Astrocyte of the cerebellum (primary cell): ENCODE measurements around the gene SARS1.

Source experiments
- DNase-seq: peaks from one replicate; pipeline ENCODE4 v3.0.0-alpha.2; 2011; ENCODE audit warnings: low read depth
- H3K4me3 ChIP-seq: 2 replicates; pipeline ENCODE4 v1.5.1; 2011; ENCODE audit warnings: mild to moderate bottlenecking, low read depth, low read length, moderate library complexity
- CTCF ChIP-seq: IDR thresholded peaks from 2 replicates; pipeline ENCODE4 v1.5.1; 2012; ENCODE audit warnings: low read length, low read depth, moderate library complexity, mild to moderate bottlenecking; ENCODE audit errors: missing control alignments
- in situ Hi-C: cut with HindIII; loops from 2 replicates; pipeline ENCODE4 v1.10.0; 2017; ENCODE audit warnings: low sequenced_read_pairs

SARS1 gene

GRCh38 chr1:109256971-109257681, 43.4 kb downstream of the SARS1 start:
- H3K4me3 ChIP-seq, result no peak overlapping the region
- in situ Hi-C loops, result no loop called here
- no peak for DNase-seq

GRCh38 chr1:109257682-109258421, 44.1 kb downstream of the SARS1 start:
- no peak for DNase-seq
- no peak for TF ChIP-seq CTCF

More at GRCh38 chr1:109256971-109257681, 43.4 kb downstream of the SARS1 start:
- no peak for TF ChIP-seq CTCF

GRCh38 chr1:109258481-109259466, 45.1 kb downstream of the SARS1 start:
- DNase-seq, result no peak
- H3K4me3 ChIP-seq, result no peak overlapping the region
- TF ChIP-seq CTCF, result no peak
- in situ Hi-C loops, result no loop called here

More at GRCh38 chr1:109257682-109258421, 44.1 kb downstream of the SARS1 start:
- in situ Hi-C loops, result no loop called here
- no peak overlapping the region for H3K4me3 ChIP-seq

GRCh38 chr1:109259674-109260557, 46.2 kb downstream of the SARS1 start:
- no peak for DNase-seq
- no peak for TF ChIP-seq CTCF
- H3K4me3 ChIP-seq, result no peak overlapping the region
- in situ Hi-C loops, result no loop called here

- no peak for DNase-seq
- no peak for TF ChIP-seq CTCF
- in situ Hi-C loops, result no loop called here
- no peak overlapping the region for H3K4me3 ChIP-seq
Observed at GRCh38 chr1:109261006-109261405, 47.3 kb downstream of the SARS1 start.
